ENCODE results near the gene SZRD1.

GRCh38 chr1:16338961-16339360 is 28.1 kb upstream of the SZRD1 start:
- TF ChIP-seq CTCF (IDR thresholded peaks at IDR 0.05) (no peak), EZH2 (IDR thresholded peaks at IDR 0.05; ENCODE audit: borderline replicate concordance, insufficient read depth, low read depth, low read length, poor library complexity, severe bottlenecking) (no peak)

Data from B cell (primary cell).